PC-9 (cell line): ENCODE measurements around the gene SLCO2B1. TPM values are rescaled to one million over a fixed set of nuclear protein-coding genes. Genes with fewer than 3 reads are reported as not detected.

Experiments used
- BruUV-seq: library from RNA; stranded (reverse); fragments of 400-500 nt; replicated peaks from 2 replicates; lab custom pipeline; 2021; lab: Mats Ljungman, UMichigan
- CTCF ChIA-PET: fragments of 300-600 bp; sonication (Branson Sonifier 250); formaldehyde crosslinking; loops from one replicate; lab custom pipeline; 2022; ENCODE audit warnings: antibody characterized with exemption; lab: Charles Lee
- POLR2A ChIA-PET: fragments of 300-600 bp; sonication (Branson Sonifier 250); formaldehyde crosslinking; loops from one replicate; lab custom pipeline; 2022; ENCODE audit warnings: antibody characterized with exemption; ENCODE audit not compliant: unreplicated experiment; lab: Charles Lee
- DNase-seq, 2 experiments: peaks; one replicate each; pipeline versions ENCODE4 v3.0.0 to v3.0.0-alpha.2; 2015 to 2022; ENCODE audit warnings: mixed read lengths in 1 of 2
- H2AFZ ChIP-seq: fragments of 200-600 bp; sonication (generic); 2 replicates; pipeline ENCODE4 v1.8.1; 2017; ENCODE audit warnings: antibody characterized with exemption
- H3F3A ChIP-seq: fragments of 200-600 bp; sonication (generic); 2 replicates; pipeline ENCODE4 v1.8.1; 2017; ENCODE audit warnings: antibody characterized with exemption, mild to moderate bottlenecking, low read depth; ENCODE audit not compliant: insufficient read depth
- H3K27ac ChIP-seq: fragments of 200-600 bp; sonication (generic); 2 replicates; pipeline ENCODE4 v1.6.1; 2016; ENCODE audit warnings: mixed run types
- H3K27me3 ChIP-seq: fragments of 200-600 bp; sonication (generic); 2 replicates; pipeline ENCODE4 v1.6.1; 2016; ENCODE audit warnings: low read depth, mixed run types; ENCODE audit not compliant: insufficient read depth
- H3K36me3 ChIP-seq: fragments of 200-600 bp; sonication (generic); 2 replicates; pipeline ENCODE4 v1.6.1; 2016; ENCODE audit warnings: low read depth, mixed run types
- H3K4me1 ChIP-seq: fragments of 200-600 bp; sonication (generic); replicated peaks from 2 replicates; pipeline ENCODE4 v1.6.1; 2016; ENCODE audit warnings: mixed run types; ENCODE audit not compliant: insufficient read depth
- H3K4me2 ChIP-seq: fragments of 200-600 bp; sonication (generic); 2 replicates; pipeline ENCODE4 v1.6.1; 2017; ENCODE audit warnings: mixed run types
- H3K4me3 ChIP-seq: fragments of 200-600 bp; sonication (generic); 2 replicates; pipeline ENCODE4 v1.6.1; 2016; ENCODE audit warnings: mixed run types
- H3K79me2 ChIP-seq: fragments of 200-600 bp; sonication (generic); 2 replicates; pipeline ENCODE4 v1.6.1; 2017; ENCODE audit warnings: low read depth, mixed run types
- H3K9me2 ChIP-seq: fragments of 200-600 bp; sonication (generic); 2 replicates; pipeline ENCODE4 v1.8.1; 2017; ENCODE audit warnings: mild to moderate bottlenecking; ENCODE audit not compliant: insufficient read depth
- H3K9me3 ChIP-seq: fragments of 200-600 bp; sonication (generic); 2 replicates; pipeline ENCODE4 v1.8.1; 2016; ENCODE audit warnings: low read depth; ENCODE audit not compliant: insufficient read depth
- H4K20me1 ChIP-seq: fragments of 200-600 bp; sonication (generic); 2 replicates; pipeline ENCODE4 v1.8.1; 2017; ENCODE audit not compliant: insufficient read depth
- CTCF ChIP-seq: fragments of 200-600 bp; sonication (generic); conservative IDR thresholded peaks from 2 replicates; pipeline ENCODE4 v1.6.1; 2017; ENCODE audit warnings: mixed run types, antibody characterized with exemption, mild to moderate bottlenecking, moderate library complexity
- EZH2 ChIP-seq: fragments of 200-600 bp; sonication (generic); IDR thresholded peaks from 2 replicates; pipeline ENCODE4 v1.8.0; 2017; ENCODE audit warnings: antibody characterized with exemption, low read depth
- intact Hi-C: fragments of 100-400 bp; cut with micrococcal nuclease; formaldehyde crosslinking; loops from one replicate; pipeline ENCODE4 v1.10.0; 2022; ENCODE audit not compliant: unreplicated experiment
- total RNA-seq: library from RNA; stranded (reverse); gene quantifications from 2 replicates; pipeline ENCODE4 v1.2.3, GENCODE V29; 2021

Gene SLCO2B1
- total RNA-seq, 1 experiment from 2014 or later = 1.3 TPM

- POLR2A ChIA-PET = no interaction called here
- no peak for TF ChIP-seq CTCF
- no peak for TF ChIP-seq EZH2
- no peak overlapping the region for H3K27ac ChIP-seq
- intact Hi-C loops = no loop called here
- H3K79me2 ChIP-seq = no peaks in the 10 kb centered on the region
- CTCF ChIA-PET = no interaction called here
- H4K20me1 ChIP-seq = no peaks in the 10 kb centered on the region
- H3F3A ChIP-seq = no peaks in the 10 kb centered on the region
- no peaks in the 10 kb centered on the region for H3K4me1 ChIP-seq
- no peak overlapping the region for H3K4me3 ChIP-seq
- H2AFZ ChIP-seq = no peak overlapping the region
- DNase-seq = no peak
- peaks cover 98% of the 10 kb centered on the region for H3K27me3 ChIP-seq
- BruUV-seq = no TSS peak
- no peak overlapping the region for H3K4me2 ChIP-seq
- H3K9me2 ChIP-seq = no peaks in the 10 kb centered on the region
- no peaks in the 10 kb centered on the region for H3K36me3 ChIP-seq
- no peaks in the 10 kb centered on the region for H3K9me3 ChIP-seq
Measured at GRCh38 chr11:75199412-75199955, 48.6 kb downstream of the SLCO2B1 start.

GRCh38 chr11:75200051-75200450 lies 49.1 kb downstream of the SLCO2B1 start:
- Histone ChIP-seq H2AFZ (no peak overlapping the region), H3K27me3 (peaks cover 93% of the 10 kb centered on the region), H4K20me1 (no peaks in the 10 kb centered on the region), H3K36me3 (no peaks in the 10 kb centered on the region), H3K79me2 (no peaks in the 10 kb centered on the region), H3K4me3 (no peak overlapping the region), H3K9me2 (no peaks in the 10 kb centered on the region), H3K9me3 (no peaks in the 10 kb centered on the region), H3K4me1 (no peaks in the 10 kb centered on the region), H3K4me2 (no peak overlapping the region), H3F3A (no peaks in the 10 kb centered on the region), H3K27ac (no peak overlapping the region)
- ChIA-PET POLR2A (no interaction called here), CTCF (no interaction called here)
- TF ChIP-seq CTCF (no peak), EZH2 (no peak)
- intact Hi-C loops = no loop called here
- DNase-seq = no peak
- no TSS peak for BruUV-seq

GRCh38 chr11:75200531-75200930 lies 49.6 kb downstream of the SLCO2B1 start:
- TF ChIP-seq CTCF (no peak), EZH2 (no peak)
- CTCF ChIA-PET = no interaction called here
- Histone ChIP-seq H3K9me2 (no peaks in the 10 kb centered on the region), H3K4me3 (no peak overlapping the region), H3K9me3 (no peaks in the 10 kb centered on the region), H3K4me2 (no peak overlapping the region), H3K27me3 (peaks cover 88% of the 10 kb centered on the region), H3K36me3 (no peaks in the 10 kb centered on the region), H2AFZ (no peak overlapping the region), H4K20me1 (no peaks in the 10 kb centered on the region), H3K27ac (no peak overlapping the region), H3K4me1 (no peaks in the 10 kb centered on the region), H3F3A (no peaks in the 10 kb centered on the region), H3K79me2 (no peaks in the 10 kb centered on the region)
- no TSS peak for BruUV-seq
- no peak for DNase-seq
- intact Hi-C loops = no loop called here
- POLR2A ChIA-PET = no interaction called here
